Posterior vena cava (tissue), 2 donors: Measurements from ENCODE around the gene BNIPL. TPM values are rescaled to one million over a fixed set of nuclear protein-coding genes. Genes with fewer than 3 reads are reported as not detected.
A peak's percentile ranks its signal among the peaks of the same experiment; 100 is the strongest.

Source experiments
- DNase-seq: peaks from one replicate; pipeline ENCODE4 v3.0.0-alpha.2; 2020; ENCODE audit warnings: low spot score
- intact Hi-C, 2 donors: fragments of 100-400 bp; cut with DNase I; formaldehyde crosslinking; loops; one replicate each; pipeline versions ENCODE4 v1.14.1 to v1.14.2; 2022 to 2023
- total RNA-seq, 2 donors: library from RNA; stranded (reverse); fragmentation: NEBNext Ultra II Directional; extraction: Animal tissue kit (Norgen Biotek cat#: 25700); gene quantifications; one replicate each; pipeline ENCODE4 v1.2.1, GENCODE V29; 2021
- donor health status: DM: yes; HTN: yes; CAD: no.
- donor health status: DM: yes; HTN: yes; CAD: no.

The BNIPL gene
- total RNA-seq, 2 donors from 2014 or later = 0.33 to 0.93 TPM

- intact Hi-C loops = no loop called here
- DNase-seq = peak; percentile 99
These were observed 27.9 kb upstream of the BNIPL start, which contains the start of gene PRUNE1 for GRCh38 chr1:151008244-151009205. Gene PRUNE1 (plus strand): TSS chr1:151008449. CDS start chr1:151008633, 184 bp downstream.

GRCh38 chr1:151009206-151009587, 27.2 kb upstream of the BNIPL start:
- intact Hi-C loops = no loop called here
- DNase-seq = peak; percentile 37

GRCh38 chr1:151009674-151010345, 26.6 kb upstream of the BNIPL start:
- no peak for DNase-seq
- intact Hi-C loops = loop anchor here in 1 of 2 donors (2.0 kb wide), 1 partner anchor 15 kb away; no protein-coding TSS in a partner anchor

- intact Hi-C loops = loop anchor here in 1 of 2 donors (2.0 kb wide), 1 partner anchor 14 kb away; no protein-coding TSS in a partner anchor
- DNase-seq = no peak
These were observed 26.1 kb upstream of the BNIPL start for GRCh38 chr1:151010346-151010726.

GRCh38 chr1:151011154-151011850, 25.1 kb upstream of the BNIPL start:
- no peak for DNase-seq
- intact Hi-C loops = loop anchor here in 1 of 2 donors (2.0 kb wide), 1 partner anchor 13 kb away; no protein-coding TSS in a partner anchor

GRCh38 chr1:151012684-151013471, 23.5 kb upstream of the BNIPL start:
- intact Hi-C loops = no loop called here
- DNase-seq = no peak

GRCh38 chr1:151013518-151013917, 22.9 kb upstream of the BNIPL start:
- intact Hi-C loops = no loop called here
- no peak for DNase-seq

- intact Hi-C loops = loop anchor here in 1 of 2 donors (2.0 kb wide), 1 partner anchor 14 kb away; no protein-coding TSS in a partner anchor
- DNase-seq = peak; percentile 91
These were observed 11.7 kb upstream of the BNIPL start for GRCh38 chr1:151024540-151025146.

GRCh38 chr1:151026460-151026859, 9.9 kb upstream of the BNIPL start:
- DNase-seq = no peak
- intact Hi-C loops = no loop called here

- no peak for DNase-seq
- intact Hi-C loops = no loop called here
These were observed 4.2 kb upstream of the BNIPL start for GRCh38 chr1:151032164-151032563.

GRCh38 chr1:151035167-151035566, 1.2 kb upstream of the BNIPL start:
- DNase-seq = no peak
- intact Hi-C loops = no loop called here

GRCh38 chr1:151037032-151037431, 646 bp downstream of the BNIPL start:
- DNase-seq = no peak

GRCh38 chr1:151039521-151039920, 3.1 kb downstream of the BNIPL start:
- intact Hi-C loops = no loop called here
- no peak for DNase-seq

More at GRCh38 chr1:151037032-151037431, 646 bp downstream of the BNIPL start:
- intact Hi-C loops = no loop called here

GRCh38 chr1:151043163-151043562, 6.8 kb downstream of the BNIPL start:
- no peak for DNase-seq
- intact Hi-C loops = no loop called here

GRCh38 chr1:151047591-151047924, 11.2 kb downstream of the BNIPL start, which contains the start of gene C1orf56:
Gene C1orf56 (plus strand): TSS chr1:151047751. CDS start chr1:151047848, 97 bp downstream.
- intact Hi-C loops = no loop called here
- DNase-seq = peak; percentile 87

- intact Hi-C loops = no loop called here
These were observed 11.7 kb downstream of the BNIPL start for GRCh38 chr1:151047925-151048644.

GRCh38 chr1:151048645-151049032, 12.3 kb downstream of the BNIPL start:
- intact Hi-C loops = no loop called here
- DNase-seq = no peak

More at GRCh38 chr1:151047925-151048644, 11.7 kb downstream of the BNIPL start:
- DNase-seq = peak; percentile 88

GRCh38 chr1:151049458-151049857, 13.1 kb downstream of the BNIPL start:
- intact Hi-C loops = no loop called here
- DNase-seq = no peak
